Astrocyte (in vitro differentiated cells and primary cell): ENCODE results near the gene PRKCA. TPM values are rescaled to one million over a fixed set of nuclear protein-coding genes. Genes with fewer than 3 reads are reported as not detected.

Experiments used
- DNase-seq: peaks from one replicate; pipeline ENCODE4 v3.0.0-alpha.2; 2010; ENCODE audit warnings: low read depth
- FAIRE-seq: peaks from 2 replicates; lab custom pipeline; 2011; peaks lifted over from hg19 to GRCh38; lab: Jason Lieb, UNC
- H2AFZ ChIP-seq: 2 replicates; pipeline ENCODE4 v1.6.0; 2012; ENCODE audit warnings: low read depth, low read length, inconsistent platforms
- H3K27ac ChIP-seq: 2 replicates; pipeline ENCODE4 v1.5.1; 2011; ENCODE audit warnings: low read depth, low read length, inconsistent platforms
- H3K27me3 ChIP-seq: 2 replicates; pipeline ENCODE4 v1.6.0; 2011; ENCODE audit warnings: low read length, inconsistent platforms; ENCODE audit not compliant: insufficient read depth
- H3K36me3 ChIP-seq: 2 replicates; pipeline ENCODE4 v1.5.1; 2011; ENCODE audit warnings: low read length, inconsistent platforms; ENCODE audit not compliant: insufficient read depth
- H3K4me1 ChIP-seq: 2 replicates; pipeline ENCODE4 v1.5.1; 2011; ENCODE audit warnings: low read length, inconsistent platforms; ENCODE audit not compliant: insufficient read depth
- H3K4me2 ChIP-seq: 2 replicates; pipeline ENCODE4 v1.6.0; 2012; ENCODE audit warnings: low read length, inconsistent platforms
- H3K4me3 ChIP-seq: 2 replicates; pipeline ENCODE4 v1.5.1; 2011; ENCODE audit warnings: low read depth, mild to moderate bottlenecking, low read length, inconsistent platforms; ENCODE audit not compliant: insufficient read depth
- H3K79me2 ChIP-seq: 2 replicates; pipeline ENCODE4 v1.6.0; 2012; ENCODE audit warnings: mild to moderate bottlenecking, low read length, inconsistent platforms; ENCODE audit not compliant: insufficient read depth
- H3K9ac ChIP-seq: 2 replicates; pipeline ENCODE4 v1.6.0; 2012; ENCODE audit warnings: mild to moderate bottlenecking, low read length, inconsistent platforms
- H3K9me3 ChIP-seq: 2 replicates; pipeline ENCODE4 v1.5.1; 2012; ENCODE audit warnings: low read depth, mild to moderate bottlenecking, low read length, inconsistent platforms; ENCODE audit not compliant: insufficient read depth
- H4K20me1 ChIP-seq: 2 replicates; pipeline ENCODE4 v1.6.0; 2012; ENCODE audit warnings: low read length, inconsistent platforms; ENCODE audit not compliant: insufficient read depth
- H3K27ac Mint-ChIP-seq: one replicate; pipeline ENCODE4 v1.8.0; 2021; ENCODE audit warnings: mild to moderate bottlenecking, mixed read lengths; ENCODE audit not compliant: unreplicated experiment
- H3K27me3 Mint-ChIP-seq: one replicate; pipeline ENCODE4 v1.8.0; 2021; ENCODE audit warnings: low read depth, mixed read lengths; ENCODE audit not compliant: unreplicated experiment
- H3K36me3 Mint-ChIP-seq: one replicate; pipeline ENCODE4 v1.8.0; 2021; ENCODE audit warnings: low read depth, mixed read lengths; ENCODE audit not compliant: unreplicated experiment
- H3K4me1 Mint-ChIP-seq: one replicate; pipeline ENCODE4 v1.8.0; 2021; ENCODE audit warnings: low read depth, mixed read lengths; ENCODE audit not compliant: unreplicated experiment
- H3K4me3 Mint-ChIP-seq: one replicate; pipeline ENCODE4 v1.8.0; 2021; ENCODE audit warnings: mild to moderate bottlenecking, moderate library complexity, mixed read lengths; ENCODE audit not compliant: unreplicated experiment
- H3K9me3 Mint-ChIP-seq: one replicate; pipeline ENCODE4 v1.8.0; 2021; ENCODE audit warnings: mild to moderate bottlenecking, mixed read lengths; ENCODE audit not compliant: unreplicated experiment
- CTCF ChIP-seq: IDR thresholded peaks from 2 replicates; pipeline ENCODE4 v1.5.1; 2011; ENCODE audit warnings: low read depth, mild to moderate bottlenecking, inconsistent platforms, low read length, moderate library complexity; ENCODE audit not compliant: insufficient read depth
- EZH2 ChIP-seq: IDR thresholded peaks from 2 replicates; pipeline ENCODE4 v1.6.1; 2012; ENCODE audit warnings: mild to moderate bottlenecking, low read length, inconsistent platforms; ENCODE audit not compliant: insufficient read depth
- total RNA-seq: library from RNA; stranded (reverse); gene quantifications from 2 replicates; pipeline ENCODE4 v1.2.1, GENCODE V29; 2021

The PRKCA gene
- total RNA-seq, 1 donor from 2014 or later: 49.9 TPM

DNA sequence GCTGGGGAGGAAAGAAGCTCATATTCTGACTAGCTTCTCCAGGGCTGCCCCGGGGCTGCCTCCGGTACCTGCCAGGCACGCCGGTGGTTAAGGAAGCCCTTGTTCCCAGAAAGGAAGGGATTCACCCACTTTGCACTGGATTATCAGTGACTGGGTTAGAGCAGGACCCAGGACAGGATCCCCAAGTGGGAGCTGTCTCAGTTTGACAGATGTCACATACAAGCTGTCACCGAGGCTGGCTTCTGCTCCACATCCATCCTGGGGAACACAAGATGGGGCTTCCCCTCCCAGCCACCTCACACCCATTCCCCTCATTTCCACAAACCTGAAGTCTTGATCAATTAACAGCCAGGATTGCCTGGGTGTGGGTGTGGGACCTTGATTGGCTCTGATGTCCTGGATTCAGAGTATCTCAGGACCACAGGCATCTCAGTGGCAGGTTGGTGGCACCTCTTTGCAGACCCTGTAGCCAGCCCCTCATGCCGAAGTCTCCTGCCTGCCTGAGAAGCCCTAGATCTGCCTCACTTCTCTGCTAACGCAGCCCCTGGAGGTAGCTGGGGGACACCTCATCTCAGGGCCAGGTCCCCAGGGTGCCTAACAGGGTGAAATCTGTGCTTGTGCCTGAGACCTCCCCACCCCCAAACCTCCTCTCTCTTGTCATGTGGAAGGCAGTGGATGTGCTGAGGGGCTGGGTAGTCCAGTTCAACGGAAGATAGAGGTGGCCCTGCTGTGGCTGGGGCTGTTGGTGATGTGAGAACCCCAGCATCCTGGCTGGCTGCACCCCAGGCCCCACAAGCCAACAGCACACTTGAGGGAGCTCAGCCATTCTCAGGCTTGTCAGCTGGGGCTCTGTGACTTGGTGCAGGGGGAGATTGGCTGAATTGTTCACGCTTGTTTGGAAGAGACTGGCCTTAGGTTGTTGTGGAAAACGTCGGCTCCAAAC, 533.9 kb downstream of the PRKCA start:
- Mint-ChIP-seq H3K36me3 (no peaks in the 10 kb centered on the region), H3K27me3 (peaks cover 82% of the 10 kb centered on the region), H3K27ac (no peak overlapping the region), H3K4me3 (no peak overlapping the region), H3K9me3 (peaks cover 1% of the 10 kb centered on the region), H3K4me1 (no peaks in the 10 kb centered on the region)
- Histone ChIP-seq H3K79me2 (no peaks in the 10 kb centered on the region), H3K4me1 (no peaks in the 10 kb centered on the region), H3K27me3 (peaks cover 37% of the 10 kb centered on the region), H3K4me2 (no peak overlapping the region), H3K9me3 (no peaks in the 10 kb centered on the region), H3K27ac (no peak overlapping the region), H4K20me1 (no peaks in the 10 kb centered on the region), H3K36me3 (no peaks in the 10 kb centered on the region), H2AFZ (no peak overlapping the region), H3K9ac (no peak overlapping the region), H3K4me3 (no peak overlapping the region)
- FAIRE-seq (no peak), DNase-seq (no peak)
- TF ChIP-seq EZH2: no peak
- no peak for TF ChIP-seq CTCF

DNA sequence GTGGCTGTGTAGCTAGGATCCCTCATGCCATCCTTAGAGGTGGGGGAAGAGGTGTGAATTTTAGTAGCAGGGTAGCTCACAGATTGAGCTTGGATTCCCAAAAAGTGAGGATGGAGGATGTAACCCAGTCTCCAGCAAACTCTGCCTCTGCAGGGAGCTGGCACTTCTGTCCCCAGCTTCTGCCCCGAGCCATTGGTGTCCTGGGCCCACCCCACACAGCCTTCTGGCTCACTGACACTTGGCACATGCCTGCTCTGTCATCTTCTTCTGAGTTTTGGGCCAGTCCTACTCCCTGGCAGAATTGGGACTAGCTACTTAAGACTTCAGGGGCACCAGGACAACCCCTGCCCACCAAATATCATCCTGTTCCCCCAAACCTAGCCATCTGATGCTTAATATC, 534.8 kb downstream of the PRKCA start:
- peaks cover 78% of the 10 kb centered on the region for H3K27me3 Mint-ChIP-seq
- DNase-seq (no peak), FAIRE-seq (no peak)
- peaks cover 1% of the 10 kb centered on the region for H3K9me3 Mint-ChIP-seq
- no peak overlapping the region for H3K4me3 Mint-ChIP-seq
- H3K79me2 ChIP-seq: no peaks in the 10 kb centered on the region
- no peak overlapping the region for H3K27ac ChIP-seq
- no peaks in the 10 kb centered on the region for H4K20me1 ChIP-seq
- H2AFZ ChIP-seq: no peak overlapping the region
- H3K4me2 ChIP-seq: no peak overlapping the region
- H3K36me3 Mint-ChIP-seq: no peaks in the 10 kb centered on the region
- no peaks in the 10 kb centered on the region for H3K4me1 ChIP-seq
- no peaks in the 10 kb centered on the region for H3K36me3 ChIP-seq
- no peaks in the 10 kb centered on the region for H3K9me3 ChIP-seq
- peaks cover 36% of the 10 kb centered on the region for H3K27me3 ChIP-seq
- no peak for TF ChIP-seq EZH2
- no peak for TF ChIP-seq CTCF
- H3K4me1 Mint-ChIP-seq: no peaks in the 10 kb centered on the region
- H3K9ac ChIP-seq: no peak overlapping the region
- H3K4me3 ChIP-seq: no peak overlapping the region
- H3K27ac Mint-ChIP-seq: no peak overlapping the region
